OCI-LY7 (cell line): ENCODE data around the gene GAB3.

Experiments
- CTCF ChIP-seq: fragments of 200-600 bp; sonication (generic); conservative IDR thresholded peaks from 2 replicates; pipeline ENCODE4 v1.5.1; 2014; ENCODE audit warnings: mild to moderate bottlenecking, antibody characterized with exemption, low read length, moderate library complexity, mixed read lengths
- EZH2phosphoT487 ChIP-seq: fragments of 200-600 bp; sonication (generic); IDR thresholded peaks from 2 replicates; pipeline ENCODE4 v1.6.1; 2018; ENCODE audit warnings: low read depth, borderline replicate concordance, mild to moderate bottlenecking, mixed run types, antibody characterized with exemption, low read length, moderate library complexity, mixed read lengths

- TF ChIP-seq CTCF (no peak), EZH2phosphoT487 (no peak)
Measured at GRCh38 chrX:154733066-154733425, 17.8 kb downstream of the GAB3 start.
